SK-N-SH (cell line): ENCODE results near the gene KRT78. TPM values are rescaled to one million over a fixed set of nuclear protein-coding genes. Genes with fewer than 3 reads are reported as not detected.

Experiments
- CTCF ChIA-PET: fragments of 300-600, 350-600 bp; formaldehyde crosslinking; extraction: SDS; loops from one replicate; lab custom pipeline; 2021; lab: Yijun Ruan, JAX
- POLR2A ChIA-PET: fragments of 350-600 bp; sonication (Branson Sonifier 250); formaldehyde crosslinking; extraction: SDS; loops from one replicate; lab custom pipeline; 2020; ENCODE audit warnings: antibody characterized with exemption, inconsistent platforms; lab: Yijun Ruan, JAX
- DNase-seq: peaks from one replicate; pipeline ENCODE4 v3.0.0; 2012
- H2AFZ ChIP-seq: fragments of 200-600 bp; sonication (generic); 2 replicates; pipeline ENCODE4 v1.8.1; 2016; ENCODE audit warnings: antibody characterized with exemption, mild to moderate bottlenecking, low read depth
- H3F3A ChIP-seq: fragments of 200-600 bp; sonication (generic); replicated peaks from 2 replicates; pipeline ENCODE3; 2016; ENCODE audit warnings: antibody characterized with exemption, mild to moderate bottlenecking; ENCODE audit not compliant: insufficient read depth
- H3K27ac ChIP-seq, 2 experiments: fragments of 200-500 bp in 1 of 2; fragments of 200-600 bp in 1 of 2; sonication (Bioruptor generic) in 1 of 2; sonication (generic), shearing (Covaris generic) in 1 of 2; 2 replicates each; pipeline versions ENCODE4 v1.5.1 to v1.6.1; 2014 to 2016; ENCODE audit warnings: low read depth in 2 of 2, inconsistent platforms in 1 of 2, low read length in 1 of 2, mild to moderate bottlenecking in 1 of 2, mixed read lengths in 1 of 2
- H3K27me3 ChIP-seq: fragments of 200-600 bp; sonication (generic), shearing (Covaris generic); 2 replicates; pipeline ENCODE4 v1.6.1; 2016; ENCODE audit warnings: mixed run types; ENCODE audit not compliant: insufficient read depth
- H3K36me3 ChIP-seq, 2 experiments: fragments of 200-500 bp in 1 of 2; fragments of 200-600 bp in 1 of 2; sonication (Bioruptor generic) in 1 of 2; sonication (generic) in 1 of 2; replicated peaks in 1 of 2; 2 replicates each; pipeline versions ENCODE3 to v1.5.1; 2014 to 2016; ENCODE audit warnings: low read length in 1 of 2, mild to moderate bottlenecking in 1 of 2; ENCODE audit not compliant: insufficient read depth in 2 of 2, control insufficient read depth in 1 of 2
- H3K4me1 ChIP-seq, 2 experiments: fragments of 200-500 bp in 1 of 2; fragments of 200-600 bp in 1 of 2; sonication (Bioruptor generic) in 1 of 2; sonication (generic), shearing (Covaris generic) in 1 of 2; 2 replicates each; pipeline versions ENCODE4 v1.5.1 to v1.6.1; 2014 to 2016; ENCODE audit warnings: low read depth in 1 of 2, low read length in 1 of 2, mixed run types in 1 of 2; ENCODE audit not compliant: insufficient read depth in 2 of 2, control insufficient read depth in 1 of 2
- H3K4me2 ChIP-seq: fragments of 200-600 bp; sonication (generic), shearing (Covaris generic); 2 replicates; pipeline ENCODE4 v1.6.1; 2017; ENCODE audit warnings: mixed run types
- H3K4me3 ChIP-seq, 2 experiments: fragments of 200-500 bp in 1 of 2; fragments of 200-600 bp in 1 of 2; sonication (Bioruptor generic) in 1 of 2; sonication (generic), shearing (Covaris generic) in 1 of 2; 2 replicates each; pipeline versions ENCODE4 v1.5.1 to v1.8.1; 2014 to 2016; ENCODE audit warnings: low read depth in 2 of 2, inconsistent platforms in 1 of 2, low read length in 1 of 2, mild to moderate bottlenecking in 1 of 2, mixed read lengths in 1 of 2, moderate library complexity in 1 of 2
- H3K79me2 ChIP-seq: fragments of 200-600 bp; sonication (generic); 2 replicates; pipeline ENCODE4 v1.8.1; 2017; ENCODE audit warnings: mild to moderate bottlenecking; ENCODE audit not compliant: insufficient read depth
- H3K9ac ChIP-seq: fragments of 200-600 bp; sonication (generic); 2 replicates; pipeline ENCODE4 v1.6.1; 2017; ENCODE audit warnings: mixed run types
- H3K9me2 ChIP-seq: fragments of 200-600 bp; sonication (generic); 2 replicates; pipeline ENCODE4 v1.6.1; 2017; ENCODE audit warnings: mixed run types
- H3K9me3 ChIP-seq: fragments of 200-600 bp; sonication (generic); 2 replicates; pipeline ENCODE4 v1.6.1; 2017; ENCODE audit warnings: mixed run types, mild to moderate bottlenecking, moderate library complexity
- H4K20me1 ChIP-seq: fragments of 200-600 bp; sonication (generic); 2 replicates; pipeline ENCODE4 v1.6.1; 2017; ENCODE audit warnings: mild to moderate bottlenecking, mixed run types; ENCODE audit not compliant: insufficient read depth
- CHD2 ChIP-seq: fragments of 150-350 bp; IDR thresholded peaks from 2 replicates; pipeline ENCODE4 v1.6.1; 2018; ENCODE audit warnings: low read length; ENCODE audit not compliant: partially characterized antibody
- FOXJ3 ChIP-seq: sonication (generic); formaldehyde crosslinking; IDR thresholded peaks from 2 replicates; pipeline ENCODE4 v1.5.1; 2020; ENCODE audit warnings: mild to moderate bottlenecking, missing genetic modification reagents
- GATA2 ChIP-seq: sonication (generic); formaldehyde crosslinking; IDR thresholded peaks from 2 replicates; pipeline ENCODE4 v1.5.0; 2020; ENCODE audit warnings: mild to moderate bottlenecking, missing genetic modification reagents
- RAD21 ChIP-seq: IDR thresholded peaks from 2 replicates; pipeline ENCODE4 v1.6.1; 2012; ENCODE audit warnings: mild to moderate bottlenecking, low read length
- RCOR1 ChIP-seq: fragments of 150-350 bp; IDR thresholded peaks from 2 replicates; pipeline ENCODE4 v1.6.1; 2017; ENCODE audit warnings: antibody characterized with exemption, low read length
- TAF1 ChIP-seq: IDR thresholded peaks from 2 replicates; pipeline ENCODE4 v1.6.1; 2012; ENCODE audit warnings: low read depth, mild to moderate bottlenecking, low read length, moderate library complexity, borderline replicate concordance
- WGBS: methylation state at CpG from one replicate; pipeline ENCODE4 v1.1.6; 2017; ENCODE audit warnings: low lambda C conversion rate; 5-methylcytosine and 5-hydroxymethylcytosine counted together
- polyA plus RNA-seq, 3 experiments: library from polyadenylated mRNA; depleted of rRNA; stranded (reverse); fragments of >200 nt; gene quantifications; 2 replicates each; pipeline ENCODE4 v1.2.3, GENCODE V29; 2012
- TF ChIP-seq, protein P1 (sequence below): fragments of 150-350 bp; IDR thresholded peaks from 2 replicates; pipeline ENCODE4 v1.6.1; 2016; ENCODE audit warnings: mild to moderate bottlenecking, low read depth, low read length
- TF ChIP-seq, protein P2 (sequence below): IDR thresholded peaks from 2 replicates; pipeline ENCODE4 v1.4.0; 2012; ENCODE audit warnings: low read depth, borderline replicate concordance

KRT78 gene
- polyA plus RNA-seq, 1 of the 3 experiments (the other 2 are of a cell fraction), result not detected

DNA sequence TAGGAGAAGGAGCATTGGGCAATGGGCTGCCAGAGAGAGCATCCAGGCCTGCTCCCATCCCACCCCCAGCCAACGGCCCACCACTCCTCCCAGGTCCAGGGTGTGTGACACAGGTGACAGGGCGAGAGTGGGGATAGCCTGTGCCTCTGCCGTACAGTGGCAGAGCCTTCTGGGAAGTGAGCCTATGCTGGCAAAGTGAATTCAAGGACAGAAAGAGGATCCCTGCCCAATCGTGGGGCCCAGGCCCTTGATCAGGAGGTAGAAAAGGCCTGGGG, 14.1 kb downstream of the KRT78 start:
- no peaks in the 10 kb centered on the region for H3K9me3 ChIP-seq
- no peak overlapping the region for H3K27ac ChIP-seq
- H3K4me3 ChIP-seq, result no peak overlapping the region
- TF ChIP-seq, protein P1, sequence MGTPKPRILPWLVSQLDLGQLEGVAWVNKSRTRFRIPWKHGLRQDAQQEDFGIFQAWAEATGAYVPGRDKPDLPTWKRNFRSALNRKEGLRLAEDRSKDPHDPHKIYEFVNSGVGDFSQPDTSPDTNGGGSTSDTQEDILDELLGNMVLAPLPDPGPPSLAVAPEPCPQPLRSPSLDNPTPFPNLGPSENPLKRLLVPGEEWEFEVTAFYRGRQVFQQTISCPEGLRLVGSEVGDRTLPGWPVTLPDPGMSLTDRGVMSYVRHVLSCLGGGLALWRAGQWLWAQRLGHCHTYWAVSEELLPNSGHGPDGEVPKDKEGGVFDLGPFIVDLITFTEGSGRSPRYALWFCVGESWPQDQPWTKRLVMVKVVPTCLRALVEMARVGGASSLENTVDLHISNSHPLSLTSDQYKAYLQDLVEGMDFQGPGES, result no peak
- TF ChIP-seq CHD2, result no peak
- TF ChIP-seq RCOR1, result no peak
- no peak for TF ChIP-seq GATA2 (CRISPR knock-in tag)
- no peak for TF ChIP-seq FOXJ3
- no peak for DNase-seq
- H3K4me1 ChIP-seq, result peaks cover 0 to 9% of the 10 kb centered on the region in 2 experiments; a peak in 1 of 4 replicates
- H3K79me2 ChIP-seq, result no peaks in the 10 kb centered on the region
- no peaks in the 10 kb centered on the region for H4K20me1 ChIP-seq
- WGBS, result 27% methylated on average over 4 of the region's 4 CpGs
- peaks cover 24% of the 10 kb centered on the region; the same call in 1 of the 2 replicates for H3K27me3 ChIP-seq
- no peaks in the 10 kb centered on the region for H3K36me3 ChIP-seq
- POLR2A ChIA-PET, result no interaction called here
- H3K9me2 ChIP-seq, result no peaks in the 10 kb centered on the region
- no peaks in the 10 kb centered on the region for H3F3A ChIP-seq
- no peak overlapping the region for H2AFZ ChIP-seq
- no peak overlapping the region for H3K4me2 ChIP-seq
- CTCF ChIA-PET, result interaction anchor here (0.9 to 1.0 kb wide), 2 partner anchors 31 to 462 kb away, joined by 3 read pairs; no protein-coding TSS in a partner anchor
- H3K9ac ChIP-seq, result no peak overlapping the region

DNA sequence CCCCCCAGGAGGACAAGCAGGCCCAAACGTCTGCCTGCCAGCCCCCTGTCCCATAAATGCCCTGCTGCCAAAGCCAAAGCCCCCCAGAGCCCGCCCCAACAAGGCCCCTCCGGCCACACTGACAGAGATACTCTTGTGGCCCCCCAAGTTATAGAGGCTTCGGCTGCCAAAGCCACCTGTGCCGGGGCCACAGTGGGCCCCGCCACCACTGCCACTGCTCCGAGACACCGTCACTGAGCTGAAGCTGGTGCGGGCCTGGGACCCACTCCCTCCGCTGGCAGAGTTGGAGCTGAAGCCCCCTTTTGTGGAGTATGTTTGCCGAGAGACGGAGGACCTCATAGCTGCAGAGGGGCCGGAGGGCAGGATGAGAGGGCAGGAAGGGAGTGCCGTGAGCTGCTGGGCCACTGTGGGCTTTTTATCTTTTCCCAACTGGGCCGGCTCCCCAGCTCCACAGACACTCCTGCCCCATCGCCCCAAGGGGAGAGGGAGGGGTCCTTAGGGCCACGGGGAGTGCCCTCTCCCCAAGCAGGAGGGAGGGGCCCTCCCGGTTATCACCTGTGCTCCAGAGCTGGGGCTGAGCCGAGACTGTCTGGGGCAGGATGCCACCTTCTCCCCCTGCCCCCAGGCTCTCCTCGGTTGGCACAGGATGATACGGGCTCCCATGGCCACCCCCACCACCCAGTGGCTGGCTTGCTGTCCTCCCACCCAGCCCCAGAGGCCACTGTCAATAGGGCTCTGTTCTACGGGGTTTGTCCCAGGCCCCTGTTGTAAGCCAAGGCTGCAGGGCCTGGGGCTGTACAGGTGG, 14.7 kb downstream of the KRT78 start, which contains the start of gene KRT79:
TSS of gene KRT79 (minus strand) at position 390 of the 805 bp plus-strand sequence. CDS start at position 339, 51 bp downstream.
- Histone ChIP-seq H3K4me3 (no peak within 1 kb of the TSS), H3K4me1 (peaks cover 0 to 9% of the 10 kb centered on the region in 2 experiments; a peak in 1 of 4 replicates), H3K27ac (no peak within 1 kb of the TSS), H3K4me2 (no peak within 1 kb of the TSS), H3K27me3 (peaks cover 24% of the 10 kb centered on the region; the same call in 1 of the 2 replicates), H2AFZ (no peak within 1 kb of the TSS), H3K79me2 (no peaks in the 10 kb centered on the region), H3K9me3 (no peaks in the 10 kb centered on the region), H3F3A (no peaks in the 10 kb centered on the region), H3K9ac (no peak within 1 kb of the TSS), H4K20me1 (no peaks in the 10 kb centered on the region), H3K9me2 (no peaks in the 10 kb centered on the region), H3K36me3 (no peaks in the 10 kb centered on the region)
- POLR2A ChIA-PET, result no interaction called here
- CTCF ChIA-PET, result interaction anchor here (0.9 to 1.0 kb wide), 2 partner anchors 32 to 462 kb away, joined by 3 read pairs; no protein-coding TSS in a partner anchor
- TF ChIP-seq TAF1 (no peak), GATA2 (CRISPR knock-in tag) (no peak), RAD21 (no peak)
- TF ChIP-seq, protein P2, sequence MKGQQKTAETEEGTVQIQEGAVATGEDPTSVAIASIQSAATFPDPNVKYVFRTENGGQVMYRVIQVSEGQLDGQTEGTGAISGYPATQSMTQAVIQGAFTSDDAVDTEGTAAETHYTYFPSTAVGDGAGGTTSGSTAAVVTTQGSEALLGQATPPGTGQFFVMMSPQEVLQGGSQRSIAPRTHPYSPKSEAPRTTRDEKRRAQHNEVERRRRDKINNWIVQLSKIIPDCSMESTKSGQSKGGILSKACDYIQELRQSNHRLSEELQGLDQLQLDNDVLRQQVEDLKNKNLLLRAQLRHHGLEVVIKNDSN, result no peak
- no peak for DNase-seq
- 49% methylated on average over 14 of the region's 22 CpGs for WGBS
